ENCODE data around the gene RIMBP2. TPM values are rescaled to one million over a fixed set of nuclear protein-coding genes. Genes with fewer than 3 reads are reported as not detected.

Gene RIMBP2
- polyA plus RNA-seq, 1 of the 3 experiments (the other 2 are of a cell fraction): 0.90 TPM

DNA sequence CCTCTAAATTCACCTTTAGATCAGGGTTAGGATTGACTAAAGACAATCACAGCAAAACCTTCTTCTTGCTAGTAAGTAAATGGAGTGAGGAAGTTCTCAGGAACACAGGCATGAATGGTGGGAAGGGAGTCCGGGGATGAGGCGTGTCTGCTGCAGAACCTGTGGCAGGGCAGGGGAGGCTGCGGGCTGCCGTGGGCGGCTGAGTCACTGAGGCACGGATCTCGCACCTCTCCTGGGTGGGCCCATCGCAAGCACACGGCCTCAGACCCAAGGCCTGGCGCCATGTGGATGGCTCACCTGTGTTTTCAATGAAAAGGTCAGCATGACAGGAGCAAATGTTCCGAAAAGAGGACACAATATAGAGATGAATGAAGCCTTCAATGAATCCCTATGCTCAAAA, 293.0 kb downstream of the RIMBP2 start:
- Histone ChIP-seq H4K20me1 (ENCODE audit: insufficient read depth) (no peaks in the 10 kb centered on the region), H3K27me3 (ENCODE audit: insufficient read depth) (no peaks in the 10 kb centered on the region), H3K79me2 (ENCODE audit: insufficient read depth) (no peaks in the 10 kb centered on the region), H2AFZ (ENCODE audit: low read depth) (no peak overlapping the region), H3K9ac (no peak overlapping the region), H3K27ac (ENCODE audit: low read depth in 2 of 2, low read length in 1 of 2) (no peak overlapping the region; a peak in 1 of 4 replicates), H3K4me1 (ENCODE audit: control insufficient read depth in 1 of 2, insufficient read depth in 2 of 2, low read depth in 1 of 2, low read length in 1 of 2) (no peaks in the 10 kb centered on the region), H3F3A (replicated peaks; ENCODE audit: insufficient read depth) (no peaks in the 10 kb centered on the region), H3K36me3 (replicated peaks in 1 of 2; ENCODE audit: control insufficient read depth in 1 of 2, insufficient read depth in 2 of 2, low read length in 1 of 2) (no peaks in the 10 kb centered on the region), H3K9me3 (no peaks in the 10 kb centered on the region), H3K4me3 (ENCODE audit: low read depth in 2 of 2, low read length in 1 of 2) (no peak overlapping the region), H3K4me2 (no peak overlapping the region), H3K9me2 (no peaks in the 10 kb centered on the region)
- ChIA-PET POLR2A (no interaction called here), CTCF (no interaction called here)
- WGBS (ENCODE audit: low lambda C conversion rate): 52% methylated on average over 11 of the region's 11 CpGs
- no peak for DNase-seq
- TF ChIP-seq SIN3A (IDR thresholded peaks at IDR 0.05; ENCODE audit: borderline replicate concordance, low read depth, low read length) (no peak), GATA2 (CRISPR knock-in tag; IDR thresholded peaks at IDR 0.05) (no peak), TEAD4 (IDR thresholded peaks at IDR 0.05; ENCODE audit: borderline replicate concordance, insufficient read depth) (no peak), EZH2phosphoT487 (IDR thresholded peaks at IDR 0.05; ENCODE audit: borderline replicate concordance, low read depth) (no peak), TCF12 (IDR thresholded peaks at IDR 0.05) (no peak)
- TF ChIP-seq, protein P1, sequence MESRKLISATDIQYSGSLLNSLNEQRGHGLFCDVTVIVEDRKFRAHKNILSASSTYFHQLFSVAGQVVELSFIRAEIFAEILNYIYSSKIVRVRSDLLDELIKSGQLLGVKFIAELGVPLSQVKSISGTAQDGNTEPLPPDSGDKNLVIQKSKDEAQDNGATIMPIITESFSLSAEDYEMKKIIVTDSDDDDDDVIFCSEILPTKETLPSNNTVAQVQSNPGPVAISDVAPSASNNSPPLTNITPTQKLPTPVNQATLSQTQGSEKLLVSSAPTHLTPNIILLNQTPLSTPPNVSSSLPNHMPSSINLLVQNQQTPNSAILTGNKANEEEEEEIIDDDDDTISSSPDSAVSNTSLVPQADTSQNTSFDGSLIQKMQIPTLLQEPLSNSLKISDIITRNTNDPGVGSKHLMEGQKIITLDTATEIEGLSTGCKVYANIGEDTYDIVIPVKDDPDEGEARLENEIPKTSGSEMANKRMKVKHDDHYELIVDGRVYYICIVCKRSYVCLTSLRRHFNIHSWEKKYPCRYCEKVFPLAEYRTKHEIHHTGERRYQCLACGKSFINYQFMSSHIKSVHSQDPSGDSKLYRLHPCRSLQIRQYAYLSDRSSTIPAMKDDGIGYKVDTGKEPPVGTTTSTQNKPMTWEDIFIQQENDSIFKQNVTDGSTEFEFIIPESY (IDR thresholded peaks at IDR 0.05; ENCODE audit: borderline replicate concordance, low read depth): no peak

DNA sequence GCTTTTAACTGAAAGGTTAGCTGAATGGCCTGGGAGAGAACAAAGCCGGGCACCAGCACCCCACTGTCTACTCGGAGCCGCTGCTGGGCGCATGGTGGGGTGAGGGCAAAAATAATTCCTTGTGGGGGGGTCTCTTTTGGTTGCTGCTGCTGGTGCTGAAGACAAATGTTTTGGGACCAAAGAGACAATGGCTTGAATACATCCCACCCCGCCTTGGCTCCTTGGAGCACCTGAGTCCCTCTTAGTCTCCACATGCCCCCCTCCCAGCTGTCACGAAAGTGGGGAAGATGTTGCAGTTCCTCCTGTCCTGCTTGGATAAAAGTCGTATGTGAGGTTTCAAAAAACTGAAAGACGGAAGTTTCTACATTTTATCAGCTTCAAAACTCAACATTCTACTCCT, 293.4 kb downstream of the RIMBP2 start:
- H3K27ac ChIP-seq (ENCODE audit: low read depth in 2 of 2, low read length in 1 of 2): no peak overlapping the region
- H4K20me1 ChIP-seq (ENCODE audit: insufficient read depth): no peaks in the 10 kb centered on the region
- no peak overlapping the region for H3K4me2 ChIP-seq
- no peak overlapping the region for H2AFZ ChIP-seq (ENCODE audit: low read depth)
- H3K9me3 ChIP-seq: no peaks in the 10 kb centered on the region
- no peaks in the 10 kb centered on the region for H3K4me1 ChIP-seq (ENCODE audit: control insufficient read depth in 1 of 2, insufficient read depth in 2 of 2, low read depth in 1 of 2, low read length in 1 of 2)
- no peaks in the 10 kb centered on the region for H3K36me3 ChIP-seq (replicated peaks in 1 of 2; ENCODE audit: control insufficient read depth in 1 of 2, insufficient read depth in 2 of 2, low read length in 1 of 2)
- POLR2A ChIA-PET: no interaction called here
- no peak overlapping the region for H3K4me3 ChIP-seq (ENCODE audit: low read depth in 2 of 2, low read length in 1 of 2)
- no peaks in the 10 kb centered on the region for H3F3A ChIP-seq (replicated peaks; ENCODE audit: insufficient read depth)
- no peaks in the 10 kb centered on the region for H3K27me3 ChIP-seq (ENCODE audit: insufficient read depth)
- H3K9me2 ChIP-seq: no peaks in the 10 kb centered on the region
- no peak overlapping the region for H3K9ac ChIP-seq
- 50% methylated on average over 8 of the region's 8 CpGs for WGBS (ENCODE audit: low lambda C conversion rate)
- DNase-seq: no peak
- CTCF ChIA-PET: interaction anchor here (1.5 kb wide), 1 partner anchor 326 kb away, joined by 4 read pairs; no protein-coding TSS in a partner anchor
- no peaks in the 10 kb centered on the region for H3K79me2 ChIP-seq (ENCODE audit: insufficient read depth)
- TF ChIP-seq, protein P2, sequence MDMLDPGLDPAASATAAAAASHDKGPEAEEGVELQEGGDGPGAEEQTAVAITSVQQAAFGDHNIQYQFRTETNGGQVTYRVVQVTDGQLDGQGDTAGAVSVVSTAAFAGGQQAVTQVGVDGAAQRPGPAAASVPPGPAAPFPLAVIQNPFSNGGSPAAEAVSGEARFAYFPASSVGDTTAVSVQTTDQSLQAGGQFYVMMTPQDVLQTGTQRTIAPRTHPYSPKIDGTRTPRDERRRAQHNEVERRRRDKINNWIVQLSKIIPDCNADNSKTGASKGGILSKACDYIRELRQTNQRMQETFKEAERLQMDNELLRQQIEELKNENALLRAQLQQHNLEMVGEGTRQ (IDR thresholded peaks at IDR 0.05; ENCODE audit: borderline replicate concordance, low read depth, low read length): no peak
- TF ChIP-seq RXRA (IDR thresholded peaks at IDR 0.05; ENCODE audit: borderline replicate concordance, low read depth) (no peak), SMC3 (IDR thresholded peaks at IDR 0.05; ENCODE audit: low read depth, low read length) (no peak), RCOR1 (IDR thresholded peaks at IDR 0.05; ENCODE audit: low read length) (no peak), MEF2A (IDR thresholded peaks at IDR 0.05; ENCODE audit: borderline replicate concordance, low read depth) (no peak), FOXJ3 (CRISPR knock-in tag; IDR thresholded peaks at IDR 0.05) (no peak), GATA2 (CRISPR knock-in tag; IDR thresholded peaks at IDR 0.05) (no peak), MXI1 (IDR thresholded peaks at IDR 0.05; ENCODE audit: low read depth, low read length) (no peak), TEAD4 (IDR thresholded peaks at IDR 0.05; ENCODE audit: borderline replicate concordance, insufficient read depth) (no peak), POLR2AphosphoS5 (IDR thresholded peaks at IDR 0.05; ENCODE audit: low read depth, low read length) (no peak), TAF1 (IDR thresholded peaks at IDR 0.05; ENCODE audit: borderline replicate concordance, low read depth, low read length) (no peak), FOSL2 (IDR thresholded peaks at IDR 0.05; ENCODE audit: borderline replicate concordance, low read depth) (no peak), ELF1 (IDR thresholded peaks at IDR 0.05) (no peak)
- TF ChIP-seq, protein P3, sequence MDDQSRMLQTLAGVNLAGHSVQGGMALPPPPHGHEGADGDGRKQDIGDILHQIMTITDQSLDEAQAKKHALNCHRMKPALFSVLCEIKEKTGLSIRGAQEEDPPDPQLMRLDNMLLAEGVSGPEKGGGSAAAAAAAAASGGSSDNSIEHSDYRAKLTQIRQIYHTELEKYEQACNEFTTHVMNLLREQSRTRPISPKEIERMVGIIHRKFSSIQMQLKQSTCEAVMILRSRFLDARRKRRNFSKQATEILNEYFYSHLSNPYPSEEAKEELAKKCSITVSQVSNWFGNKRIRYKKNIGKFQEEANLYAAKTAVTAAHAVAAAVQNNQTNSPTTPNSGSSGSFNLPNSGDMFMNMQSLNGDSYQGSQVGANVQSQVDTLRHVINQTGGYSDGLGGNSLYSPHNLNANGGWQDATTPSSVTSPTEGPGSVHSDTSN (IDR thresholded peaks at IDR 0.05): no peak
- TF ChIP-seq, protein P1 (IDR thresholded peaks at IDR 0.05; ENCODE audit: borderline replicate concordance, low read depth): no peak
- TF ChIP-seq, protein P4, sequence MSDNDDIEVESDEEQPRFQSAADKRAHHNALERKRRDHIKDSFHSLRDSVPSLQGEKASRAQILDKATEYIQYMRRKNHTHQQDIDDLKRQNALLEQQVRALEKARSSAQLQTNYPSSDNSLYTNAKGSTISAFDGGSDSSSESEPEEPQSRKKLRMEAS (IDR thresholded peaks at IDR 0.05; ENCODE audit: low read depth): no peak
- TF ChIP-seq, protein P5, sequence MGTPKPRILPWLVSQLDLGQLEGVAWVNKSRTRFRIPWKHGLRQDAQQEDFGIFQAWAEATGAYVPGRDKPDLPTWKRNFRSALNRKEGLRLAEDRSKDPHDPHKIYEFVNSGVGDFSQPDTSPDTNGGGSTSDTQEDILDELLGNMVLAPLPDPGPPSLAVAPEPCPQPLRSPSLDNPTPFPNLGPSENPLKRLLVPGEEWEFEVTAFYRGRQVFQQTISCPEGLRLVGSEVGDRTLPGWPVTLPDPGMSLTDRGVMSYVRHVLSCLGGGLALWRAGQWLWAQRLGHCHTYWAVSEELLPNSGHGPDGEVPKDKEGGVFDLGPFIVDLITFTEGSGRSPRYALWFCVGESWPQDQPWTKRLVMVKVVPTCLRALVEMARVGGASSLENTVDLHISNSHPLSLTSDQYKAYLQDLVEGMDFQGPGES (IDR thresholded peaks at IDR 0.05; ENCODE audit: low read depth, low read length): no peak

All from SK-N-SH (cell line).